HL-60 (cell line): ENCODE results near the gene CSNK2A2.

ENCODE experiments used
- DNase-seq, 2 experiments: peaks; one replicate each; pipeline ENCODE4 v3.0.0-alpha.2; 2010 to 2020; ENCODE audit warnings: low read depth in 1 of 2, low spot score in 1 of 2
- H3K27ac ChIP-seq: fragments of 250-450 bp; sonication (Bioruptor Pico); replicated peaks from 2 replicates; pipeline ENCODE4 v1.5.1; 2020; ENCODE audit warnings: mild to moderate bottlenecking, moderate library complexity
- H3K27me3 ChIP-seq: fragments of 250-450 bp; sonication (Bioruptor Pico); 2 replicates; pipeline ENCODE4 v1.5.1; 2021; ENCODE audit warnings: mild to moderate bottlenecking, moderate library complexity; ENCODE audit not compliant: insufficient read depth, poor library complexity, severe bottlenecking
- H3K4me3 ChIP-seq: replicated peaks from 2 replicates; pipeline ENCODE4 v1.5.1; 2011; ENCODE audit warnings: mild to moderate bottlenecking, control low read depth, low read length; ENCODE audit not compliant: insufficient read depth
- GABPA ChIP-seq: IDR thresholded peaks from 2 replicates; pipeline ENCODE4 v1.6.1; 2012; ENCODE audit warnings: low read depth
- POLR2AphosphoS5 ChIP-seq: IDR thresholded peaks from 2 replicates; pipeline ENCODE4 v1.6.1; 2012; ENCODE audit warnings: low read depth
- SPI1 ChIP-seq: IDR thresholded peaks from 2 replicates; pipeline ENCODE4 v1.6.1; 2012; ENCODE audit warnings: low read depth, mild to moderate bottlenecking, borderline replicate concordance
- TF ChIP-seq, protein P1 (sequence below): IDR thresholded peaks from 2 replicates; pipeline ENCODE4 v1.6.1; 2012; ENCODE audit warnings: low read depth; ENCODE audit not compliant: insufficient replicate concordance
- TF ChIP-seq, protein P2 (sequence below): IDR thresholded peaks from one replicate; pipeline ENCODE4 v1.5.1; 2011; ENCODE audit warnings: low read length, control low read depth, inconsistent platforms; ENCODE audit not compliant: insufficient read depth

The CSNK2A2 gene

DNA sequence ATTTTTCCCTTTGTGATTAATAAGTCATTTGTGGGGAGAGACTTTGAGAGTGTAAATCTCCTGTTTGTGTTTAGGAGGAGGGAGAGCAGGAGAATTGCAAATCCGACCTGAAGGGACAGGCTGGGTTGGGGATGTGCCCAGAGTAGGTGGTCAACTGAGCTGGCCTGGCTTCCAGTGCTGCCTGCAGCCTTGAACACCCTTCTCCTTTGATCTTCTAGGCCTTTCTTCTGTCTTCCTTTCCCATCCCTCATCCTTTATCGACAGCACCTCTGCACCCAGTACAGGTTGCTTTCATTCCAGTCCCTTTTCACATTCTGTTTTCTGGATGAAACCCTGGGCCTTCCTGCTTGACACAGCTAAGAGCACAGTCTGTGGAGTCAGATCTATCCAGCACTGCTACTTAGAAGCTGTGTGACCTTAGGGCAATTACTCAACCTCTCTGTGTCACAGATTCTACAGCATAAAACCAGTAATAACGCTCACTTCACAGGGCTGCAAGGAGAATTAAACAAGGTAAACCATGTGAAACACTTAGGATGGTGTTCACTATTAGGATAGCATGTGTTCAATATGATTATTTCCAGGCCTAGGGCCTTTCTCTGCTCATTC is 1.0 kb upstream of the CSNK2A2 start:
- H3K4me3 ChIP-seq, result no peak overlapping the region
- no peak for DNase-seq
- H3K27ac ChIP-seq, result no peak overlapping the region
- peaks cover 3% of the 10 kb centered on the region for H3K27me3 ChIP-seq
- TF ChIP-seq SPI1, result no peak
- no peak for TF ChIP-seq GABPA
- TF ChIP-seq, protein P1, sequence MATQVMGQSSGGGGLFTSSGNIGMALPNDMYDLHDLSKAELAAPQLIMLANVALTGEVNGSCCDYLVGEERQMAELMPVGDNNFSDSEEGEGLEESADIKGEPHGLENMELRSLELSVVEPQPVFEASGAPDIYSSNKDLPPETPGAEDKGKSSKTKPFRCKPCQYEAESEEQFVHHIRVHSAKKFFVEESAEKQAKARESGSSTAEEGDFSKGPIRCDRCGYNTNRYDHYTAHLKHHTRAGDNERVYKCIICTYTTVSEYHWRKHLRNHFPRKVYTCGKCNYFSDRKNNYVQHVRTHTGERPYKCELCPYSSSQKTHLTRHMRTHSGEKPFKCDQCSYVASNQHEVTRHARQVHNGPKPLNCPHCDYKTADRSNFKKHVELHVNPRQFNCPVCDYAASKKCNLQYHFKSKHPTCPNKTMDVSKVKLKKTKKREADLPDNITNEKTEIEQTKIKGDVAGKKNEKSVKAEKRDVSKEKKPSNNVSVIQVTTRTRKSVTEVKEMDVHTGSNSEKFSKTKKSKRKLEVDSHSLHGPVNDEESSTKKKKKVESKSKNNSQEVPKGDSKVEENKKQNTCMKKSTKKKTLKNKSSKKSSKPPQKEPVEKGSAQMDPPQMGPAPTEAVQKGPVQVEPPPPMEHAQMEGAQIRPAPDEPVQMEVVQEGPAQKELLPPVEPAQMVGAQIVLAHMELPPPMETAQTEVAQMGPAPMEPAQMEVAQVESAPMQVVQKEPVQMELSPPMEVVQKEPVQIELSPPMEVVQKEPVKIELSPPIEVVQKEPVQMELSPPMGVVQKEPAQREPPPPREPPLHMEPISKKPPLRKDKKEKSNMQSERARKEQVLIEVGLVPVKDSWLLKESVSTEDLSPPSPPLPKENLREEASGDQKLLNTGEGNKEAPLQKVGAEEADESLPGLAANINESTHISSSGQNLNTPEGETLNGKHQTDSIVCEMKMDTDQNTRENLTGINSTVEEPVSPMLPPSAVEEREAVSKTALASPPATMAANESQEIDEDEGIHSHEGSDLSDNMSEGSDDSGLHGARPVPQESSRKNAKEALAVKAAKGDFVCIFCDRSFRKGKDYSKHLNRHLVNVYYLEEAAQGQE, result no peak
- TF ChIP-seq POLR2AphosphoS5, result no peak
- TF ChIP-seq, protein P2, sequence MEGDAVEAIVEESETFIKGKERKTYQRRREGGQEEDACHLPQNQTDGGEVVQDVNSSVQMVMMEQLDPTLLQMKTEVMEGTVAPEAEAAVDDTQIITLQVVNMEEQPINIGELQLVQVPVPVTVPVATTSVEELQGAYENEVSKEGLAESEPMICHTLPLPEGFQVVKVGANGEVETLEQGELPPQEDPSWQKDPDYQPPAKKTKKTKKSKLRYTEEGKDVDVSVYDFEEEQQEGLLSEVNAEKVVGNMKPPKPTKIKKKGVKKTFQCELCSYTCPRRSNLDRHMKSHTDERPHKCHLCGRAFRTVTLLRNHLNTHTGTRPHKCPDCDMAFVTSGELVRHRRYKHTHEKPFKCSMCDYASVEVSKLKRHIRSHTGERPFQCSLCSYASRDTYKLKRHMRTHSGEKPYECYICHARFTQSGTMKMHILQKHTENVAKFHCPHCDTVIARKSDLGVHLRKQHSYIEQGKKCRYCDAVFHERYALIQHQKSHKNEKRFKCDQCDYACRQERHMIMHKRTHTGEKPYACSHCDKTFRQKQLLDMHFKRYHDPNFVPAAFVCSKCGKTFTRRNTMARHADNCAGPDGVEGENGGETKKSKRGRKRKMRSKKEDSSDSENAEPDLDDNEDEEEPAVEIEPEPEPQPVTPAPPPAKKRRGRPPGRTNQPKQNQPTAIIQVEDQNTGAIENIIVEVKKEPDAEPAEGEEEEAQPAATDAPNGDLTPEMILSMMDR, result no peak

DNA sequence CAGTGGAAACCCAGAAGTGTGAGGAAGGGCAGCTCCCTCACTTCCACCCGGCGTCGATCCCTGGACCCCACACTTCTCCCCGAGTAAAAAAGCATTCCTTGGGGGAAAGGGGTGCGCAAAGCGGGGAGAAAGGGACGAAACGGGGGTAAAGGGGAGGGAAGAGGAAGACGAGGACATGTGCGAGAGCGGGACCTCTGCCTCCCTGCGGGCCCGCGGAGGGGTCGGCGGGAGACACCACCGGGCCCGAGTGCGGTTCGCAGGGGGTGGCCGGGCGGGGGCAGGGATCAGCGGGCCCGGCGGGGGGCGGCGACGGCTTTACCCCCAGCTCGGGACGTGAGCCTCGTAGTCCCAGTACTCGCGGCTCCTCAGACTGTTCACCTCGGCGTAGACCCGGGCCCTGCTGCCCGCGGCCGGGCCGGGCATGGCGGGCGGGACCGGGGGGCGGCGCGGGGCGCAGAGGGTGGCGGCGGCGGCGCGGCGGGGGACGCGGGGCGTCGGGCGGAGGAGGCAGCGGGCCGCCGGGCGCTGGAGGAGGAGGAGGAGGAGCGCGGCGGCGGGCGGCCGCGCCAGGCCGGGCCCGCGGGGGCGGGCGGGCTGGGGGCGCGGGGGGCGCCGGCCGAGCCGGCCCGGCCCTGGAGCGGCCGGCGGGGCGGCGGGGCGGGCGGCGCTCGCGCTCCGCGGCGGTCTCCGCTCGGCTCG is 443 bp downstream of the CSNK2A2 start:
- TF ChIP-seq, protein P2, result no peak
- TF ChIP-seq GABPA (no peak), SPI1 (no peak), POLR2AphosphoS5 (no peak)
- TF ChIP-seq, protein P1, result no peak
- no peaks in the 10 kb centered on the region for H3K27me3 ChIP-seq
- H3K27ac ChIP-seq, result peak overlapping the region; percentile 65
- peak overlapping the region; percentile 80 for H3K4me3 ChIP-seq
- no peak for DNase-seq

DNA sequence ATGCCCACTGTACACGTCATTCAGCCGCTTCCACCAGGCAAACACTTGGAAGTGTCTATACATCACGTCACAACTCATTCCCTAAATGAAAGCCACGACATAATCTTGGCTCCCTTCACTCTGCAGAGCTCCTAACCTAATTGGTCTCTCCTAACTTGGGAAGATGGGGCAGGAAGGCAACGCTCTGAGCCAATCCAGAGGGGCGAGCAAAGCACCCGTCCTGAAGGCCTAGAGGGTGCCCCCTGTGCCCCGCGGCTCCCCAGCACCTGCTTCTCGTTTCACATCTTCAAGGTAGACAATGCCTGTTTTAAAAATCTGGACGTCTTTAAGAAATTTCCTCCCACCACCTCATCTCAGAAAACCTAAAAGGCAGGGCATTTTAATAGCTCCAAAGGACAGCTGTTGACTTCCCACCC is 1.0 kb downstream of the CSNK2A2 start:
- Histone ChIP-seq H3K27me3 (no peaks in the 10 kb centered on the region), H3K27ac (peak overlapping the region; percentile 65), H3K4me3 (peak overlapping the region; percentile 80)
- DNase-seq, result no peak
- no peak for TF ChIP-seq SPI1

DNA sequence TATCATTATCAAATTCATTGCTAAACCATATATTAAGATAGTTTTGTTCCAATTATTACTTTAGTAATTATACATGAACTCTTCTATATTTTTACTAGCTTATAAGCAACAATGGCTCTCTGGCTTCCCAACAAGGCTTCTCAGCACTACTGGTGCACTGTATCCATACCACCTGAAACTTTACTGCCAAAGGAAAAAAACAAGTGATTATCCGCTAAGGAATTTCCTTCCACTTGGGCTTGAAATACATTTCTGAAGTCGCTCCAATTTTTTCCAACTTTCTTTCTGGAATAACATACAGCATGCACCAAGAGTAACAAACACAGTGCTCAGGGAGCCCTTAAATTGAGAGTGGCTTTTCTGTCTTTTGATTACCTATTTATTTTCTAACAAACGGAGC is 2.1 kb downstream of the CSNK2A2 start:
- Histone ChIP-seq H3K27me3 (no peaks in the 10 kb centered on the region), H3K27ac (no peak overlapping the region), H3K4me3 (no peak overlapping the region)
- TF ChIP-seq, protein P1, result no peak
- TF ChIP-seq SPI1, result no peak
- TF ChIP-seq, protein P2, result no peak
- TF ChIP-seq GABPA, result no peak
- TF ChIP-seq POLR2AphosphoS5, result no peak
- no peak for DNase-seq
